GM19452 (cell line): Measurements from ENCODE around the gene STRA6.
"Not testable (repeated sequence)": the region's sequence is repeated elsewhere in the genome, so short reads cannot be mapped to it uniquely, and the experiment has no call there.

Source experiments
- ATAC-seq: cut with Tn5 transposase; IDR thresholded peaks from one replicate; pipeline ENCODE4 v1.9.1; 2021; ENCODE audit not compliant: unreplicated experiment

The STRA6 gene

DNA sequence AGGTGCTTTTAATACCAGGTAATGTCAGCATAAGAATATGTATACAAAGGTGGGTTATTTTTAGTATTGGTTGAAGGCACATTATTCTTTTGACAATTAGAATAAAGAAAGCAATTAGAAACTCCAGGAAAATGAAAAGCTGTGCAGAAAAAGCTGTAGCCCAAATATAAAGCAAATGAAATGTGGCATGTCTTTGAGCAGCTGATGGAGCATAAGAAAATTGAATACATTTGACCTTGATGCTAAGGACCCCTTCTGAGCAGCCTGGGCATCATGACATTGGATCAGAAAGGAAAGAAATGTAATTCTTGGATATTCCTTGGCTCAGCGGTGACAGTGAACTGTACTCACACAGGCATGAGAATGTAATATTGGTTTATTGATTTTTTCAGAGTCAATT is 37.1 kb downstream of the STRA6 start:
- ATAC-seq, result no peak

DNA sequence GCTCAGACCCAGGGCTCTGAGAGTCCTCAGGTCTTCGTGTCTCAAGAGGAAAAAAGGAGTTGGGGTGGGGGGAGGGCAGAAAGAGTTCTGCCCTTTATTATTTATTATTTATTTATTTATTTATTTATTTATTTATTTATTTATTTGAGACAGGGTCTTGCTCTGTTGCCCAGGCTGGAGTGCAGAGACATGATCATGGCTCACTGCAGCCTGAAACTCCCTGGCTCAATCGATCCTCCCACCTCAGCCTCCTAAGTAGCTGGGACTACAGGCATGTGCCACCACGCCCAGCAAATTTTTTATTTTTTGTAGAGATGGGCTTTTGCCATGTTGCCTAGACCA is 40.4 kb downstream of the STRA6 start:
- ATAC-seq, result not testable (repeated sequence)

DNA sequence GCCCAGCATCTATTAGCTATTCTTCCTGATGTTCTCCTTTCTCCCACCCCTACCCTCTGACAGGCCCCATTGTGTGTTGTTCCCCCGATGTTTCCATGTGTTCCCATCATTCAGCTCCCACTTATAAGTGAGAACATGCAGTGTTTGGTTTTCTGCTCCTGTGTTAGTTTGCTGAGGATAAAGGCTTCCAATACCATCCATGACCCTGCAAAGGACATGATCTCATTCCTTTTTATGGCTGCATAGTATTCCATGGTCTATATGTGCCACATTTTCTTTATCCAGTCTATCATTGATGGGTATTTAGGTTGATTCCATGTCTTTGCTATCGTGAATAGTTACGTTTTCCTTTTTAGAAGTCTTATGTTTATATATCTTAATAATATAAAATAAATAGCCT is 42.2 kb downstream of the STRA6 start:
- ATAC-seq, result not testable (repeated sequence)

DNA sequence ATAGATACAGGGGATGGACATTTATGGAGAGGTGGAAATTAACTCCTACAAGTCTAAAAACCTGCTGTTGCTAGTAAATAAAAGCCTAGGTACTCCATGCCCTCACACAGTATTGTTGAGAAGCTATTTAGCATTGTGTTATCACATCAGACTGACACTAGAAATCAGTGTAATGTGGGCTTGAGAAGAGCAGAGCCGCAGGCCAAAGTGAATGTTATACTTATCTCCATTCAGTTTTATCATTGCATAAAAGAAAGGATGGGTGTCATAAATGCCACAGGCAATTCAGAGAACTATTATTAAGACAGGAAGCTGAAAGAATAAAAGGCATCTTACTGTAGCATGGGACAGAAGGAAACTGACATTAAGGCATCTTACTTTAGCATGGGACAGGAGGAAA is 42.8 kb downstream of the STRA6 start:
- no peak for ATAC-seq

DNA sequence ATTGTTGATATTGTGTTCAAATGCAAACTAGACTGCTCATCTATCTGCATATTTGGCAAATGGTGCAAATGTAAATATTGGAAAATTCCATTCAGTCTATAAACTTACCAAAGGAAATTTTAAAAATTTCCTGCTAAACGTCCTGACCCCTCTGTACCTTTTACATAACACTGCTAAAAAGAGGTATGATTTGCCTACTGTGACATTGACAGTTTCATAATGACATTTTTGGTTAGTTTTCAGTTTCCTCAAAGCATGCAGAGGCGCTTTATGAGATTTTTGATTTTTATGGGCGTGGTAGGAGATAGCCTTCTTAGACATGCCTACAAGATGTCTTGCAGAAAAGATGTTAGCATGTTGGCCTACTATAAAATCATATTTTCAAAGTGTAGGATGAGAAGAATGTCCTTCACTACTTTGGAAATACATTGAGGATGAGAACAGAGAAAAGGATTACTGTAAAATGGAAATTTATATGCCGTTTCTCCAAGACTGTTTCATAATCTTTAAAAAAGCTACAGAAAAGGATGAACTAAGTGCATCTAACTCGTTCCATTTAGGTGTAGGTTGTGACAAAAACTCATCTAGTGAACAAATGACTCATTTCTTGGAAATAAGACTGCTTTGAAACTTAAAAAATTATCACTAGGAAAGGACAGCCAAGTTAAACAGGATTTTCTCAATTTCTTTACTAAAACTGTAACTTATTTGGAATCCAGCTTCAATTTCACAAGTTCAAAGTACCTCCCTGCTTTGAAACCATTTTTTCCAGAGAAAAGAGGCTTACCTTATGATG is 43.5 kb downstream of the STRA6 start:
- ATAC-seq, result peak; percentile 60

DNA sequence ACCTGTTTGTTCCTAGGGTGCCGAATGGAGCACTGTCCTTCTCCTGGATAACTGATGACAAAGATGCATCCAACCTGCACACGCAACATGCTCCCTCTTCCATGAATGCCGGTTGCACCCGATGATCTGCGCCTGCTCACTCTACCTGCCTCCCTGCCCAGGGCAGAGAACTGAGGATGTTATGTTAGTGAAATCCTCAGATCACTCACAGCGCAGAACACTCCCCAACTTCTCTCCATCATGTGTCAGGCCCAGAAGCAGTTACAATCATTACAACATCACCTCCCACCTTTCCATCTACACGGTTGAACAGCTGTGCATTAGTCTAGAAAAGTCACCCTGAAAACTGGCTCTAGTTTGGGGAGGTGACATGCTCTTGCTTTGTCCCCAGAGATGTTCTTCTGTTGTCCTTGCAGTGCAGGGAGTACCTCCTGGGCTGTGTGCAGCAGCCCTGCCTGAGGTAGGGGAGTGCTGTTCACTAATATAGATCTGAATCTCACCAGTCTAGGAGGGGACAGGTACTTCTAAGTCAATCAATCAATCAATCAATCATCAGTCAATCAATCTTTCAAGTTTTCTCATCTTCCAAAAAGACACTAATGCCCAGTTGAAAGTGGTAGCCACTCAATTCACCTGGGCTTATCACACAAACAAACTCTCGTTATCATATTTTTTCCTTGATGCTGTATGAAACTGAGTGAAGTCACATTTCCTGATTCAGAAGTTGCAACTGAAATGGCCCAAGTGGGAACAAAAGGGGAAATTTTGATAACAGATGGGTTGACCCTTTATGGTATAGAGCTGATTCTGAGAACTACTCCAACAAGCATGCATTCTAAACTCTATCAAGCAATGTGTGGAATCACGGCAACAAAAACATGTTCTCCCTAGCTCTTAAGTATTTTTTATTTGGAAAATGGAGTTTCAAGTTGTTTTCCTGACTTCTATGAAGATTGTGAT is 44.4 kb downstream of the STRA6 start:
- ATAC-seq, result no peak

DNA sequence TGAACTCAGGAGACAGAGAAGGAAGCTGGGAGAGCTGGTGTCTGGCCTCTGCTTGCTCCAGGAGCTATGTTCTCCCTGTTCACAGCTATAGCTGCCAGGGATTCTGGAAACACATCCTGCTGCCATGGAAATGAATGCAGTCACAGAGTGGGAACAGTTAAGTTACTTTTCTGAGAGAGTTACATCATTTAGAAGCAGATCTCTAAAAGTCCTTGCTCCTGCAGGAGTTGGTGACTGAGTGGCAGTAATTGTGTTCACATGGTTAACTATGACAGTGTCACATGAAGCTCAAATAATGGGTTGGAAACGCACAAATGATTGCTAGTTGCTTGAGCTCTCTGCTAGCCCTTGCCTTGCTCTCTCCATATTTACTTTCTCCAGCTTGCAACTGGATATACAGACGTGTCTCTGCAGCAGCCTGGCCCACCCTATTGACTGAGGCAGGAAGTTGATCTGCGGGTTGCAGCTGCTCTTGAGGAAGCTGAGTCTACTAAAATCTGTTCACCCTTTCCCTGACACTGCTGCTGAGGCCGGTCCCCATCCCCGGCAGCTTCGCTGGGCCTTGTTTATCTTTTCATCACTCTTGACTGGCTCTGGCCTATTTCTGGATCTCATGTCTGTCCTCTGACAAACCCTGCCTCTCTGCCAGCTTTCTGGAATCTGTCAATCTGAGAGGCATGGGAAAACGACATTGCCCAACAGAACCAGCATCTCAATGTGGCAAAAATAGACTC is 45.7 kb downstream of the STRA6 start:
- no peak for ATAC-seq

DNA sequence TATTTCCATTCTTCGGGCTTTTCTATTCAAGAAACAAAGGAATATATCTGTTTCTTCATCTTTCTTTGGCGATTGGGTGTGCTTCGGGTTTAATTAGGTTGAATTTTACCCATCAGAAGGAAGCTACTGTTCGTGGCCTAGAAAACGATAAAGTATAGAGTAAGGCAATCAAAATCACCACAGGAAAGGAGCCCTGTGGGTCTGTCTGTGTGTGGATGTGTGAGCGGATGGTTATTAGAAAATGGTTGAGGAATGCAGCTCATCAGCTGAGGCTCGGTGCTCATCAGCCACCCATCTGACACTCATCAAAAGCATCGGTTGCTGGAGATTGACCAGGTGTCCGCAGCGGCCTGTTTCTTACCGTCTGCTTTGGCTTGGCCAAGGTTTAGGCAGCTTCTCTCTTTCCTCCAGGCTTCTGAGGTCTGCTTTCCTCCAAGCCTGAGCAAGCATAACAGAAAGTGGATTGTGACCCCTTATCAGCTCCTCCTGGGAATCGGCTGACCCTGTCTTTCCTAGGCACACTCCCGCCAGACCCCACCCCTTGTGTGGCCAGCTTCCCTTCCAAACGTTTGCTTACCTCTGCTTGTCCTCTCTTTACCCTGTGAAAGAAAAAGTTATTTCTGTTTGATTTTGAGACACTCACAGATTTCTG is 46.7 kb downstream of the STRA6 start:
- no peak for ATAC-seq

DNA sequence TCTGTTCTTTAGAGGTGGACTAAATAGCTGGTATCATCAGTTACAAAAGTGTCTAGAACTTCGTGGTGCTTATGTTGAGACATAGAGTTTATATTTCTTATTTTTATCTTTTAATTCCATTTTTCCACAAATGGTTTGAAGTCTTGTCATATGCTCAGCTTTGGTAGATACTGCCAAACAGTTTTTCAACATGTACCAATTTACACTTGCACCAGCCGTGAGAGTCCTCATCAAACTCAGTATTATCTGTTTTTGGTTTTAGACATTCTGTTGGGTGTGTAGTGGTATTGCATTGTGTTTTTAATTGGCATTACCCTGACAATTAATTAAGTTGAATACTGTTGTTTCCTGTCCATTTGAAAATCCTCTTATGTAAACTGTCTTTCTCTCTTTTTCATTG is 55.5 kb downstream of the STRA6 start:
- ATAC-seq, result no peak

DNA sequence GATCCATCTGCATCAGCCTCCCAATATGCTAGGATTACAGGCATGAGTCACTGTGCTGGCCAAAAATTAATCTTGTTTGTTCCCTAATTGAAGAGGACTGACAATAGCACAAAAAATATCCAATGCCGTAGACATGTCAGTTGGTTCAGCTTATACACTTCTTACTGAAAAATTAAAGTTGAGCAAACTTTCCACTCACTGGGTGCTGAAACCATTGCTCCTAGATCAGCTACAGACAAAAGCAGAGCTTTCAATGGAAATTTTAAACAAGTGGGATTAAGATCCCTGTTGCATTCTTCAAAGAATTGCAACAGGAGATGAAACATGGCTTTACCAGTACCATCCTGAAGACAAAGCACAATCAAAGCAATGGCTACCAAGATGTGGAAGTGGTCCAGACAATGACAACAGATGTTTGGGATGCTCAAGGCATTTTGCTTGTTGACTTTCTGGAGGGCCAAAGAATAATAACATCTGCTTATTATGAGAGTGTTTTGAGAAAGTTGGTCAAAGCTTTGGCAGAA is 56.2 kb downstream of the STRA6 start:
- ATAC-seq, result no peak

DNA sequence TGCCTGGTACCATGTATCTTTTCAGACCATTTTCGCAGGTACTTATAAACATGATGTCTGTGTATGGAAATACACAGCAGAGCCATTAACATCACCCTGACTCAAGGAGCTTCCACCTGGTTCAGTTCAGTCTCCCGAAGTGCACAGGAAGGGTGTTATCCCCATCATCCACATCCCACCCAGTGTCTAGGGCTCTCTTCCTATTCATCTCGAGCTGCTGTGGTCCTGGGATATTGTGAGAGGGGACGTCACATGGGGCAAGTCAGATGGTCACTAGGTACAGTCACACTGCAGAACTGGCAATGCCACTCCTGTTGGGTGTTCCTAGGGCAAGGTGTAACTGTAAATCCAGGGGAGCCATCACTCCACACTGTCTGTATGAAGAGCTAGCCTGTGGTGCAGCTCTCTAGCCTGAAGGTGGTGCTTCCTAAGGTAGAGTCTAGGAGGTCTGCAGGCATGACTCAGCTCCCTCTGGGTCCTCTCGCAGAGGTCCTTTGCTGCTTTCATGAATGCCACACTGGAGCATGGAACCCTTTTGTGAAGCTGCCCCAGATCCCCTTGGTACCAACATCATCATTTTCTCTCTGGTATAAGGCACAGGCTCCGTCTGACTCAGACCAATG is 58.3 kb downstream of the STRA6 start:
- no peak for ATAC-seq

DNA sequence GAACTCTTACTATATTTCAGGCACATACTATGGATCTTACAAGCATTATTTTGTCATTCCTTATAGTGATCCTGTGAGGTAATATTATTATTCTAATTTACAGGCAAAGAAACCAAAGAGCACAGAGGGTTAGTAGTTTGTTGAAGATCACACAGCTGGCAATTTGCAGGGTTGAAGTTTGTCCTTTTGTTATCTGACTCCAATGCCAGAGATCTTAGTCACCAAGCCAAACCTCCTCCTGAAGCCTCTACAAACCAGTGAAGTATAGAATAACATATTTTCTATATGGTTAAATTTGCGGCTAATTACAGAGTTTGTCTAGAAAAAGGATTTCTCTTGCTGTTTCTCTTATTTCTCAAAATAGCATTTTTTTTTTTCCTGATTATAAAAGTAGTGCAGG is 61.0 kb downstream of the STRA6 start:
- ATAC-seq, result no peak

DNA sequence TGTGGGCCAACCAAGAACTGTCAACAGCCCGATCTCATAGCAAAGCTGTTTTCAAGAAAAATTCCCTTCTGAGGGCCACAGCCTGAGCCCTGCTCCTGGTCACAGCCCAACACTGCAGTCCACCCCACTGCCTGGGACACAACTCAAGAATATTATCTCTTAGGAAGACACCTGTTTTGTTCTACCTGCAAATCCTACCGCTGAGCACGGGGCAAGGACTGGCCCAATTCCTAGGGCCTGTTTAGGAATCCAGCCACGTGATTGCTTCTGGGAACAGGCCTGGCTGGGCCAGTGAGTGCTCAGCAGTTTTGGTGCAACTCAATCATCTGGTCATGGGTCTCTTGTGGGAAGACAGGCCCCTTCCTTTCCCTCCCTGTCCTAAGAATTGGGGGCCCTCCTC is 63.9 kb downstream of the STRA6 start:
- no peak for ATAC-seq

DNA sequence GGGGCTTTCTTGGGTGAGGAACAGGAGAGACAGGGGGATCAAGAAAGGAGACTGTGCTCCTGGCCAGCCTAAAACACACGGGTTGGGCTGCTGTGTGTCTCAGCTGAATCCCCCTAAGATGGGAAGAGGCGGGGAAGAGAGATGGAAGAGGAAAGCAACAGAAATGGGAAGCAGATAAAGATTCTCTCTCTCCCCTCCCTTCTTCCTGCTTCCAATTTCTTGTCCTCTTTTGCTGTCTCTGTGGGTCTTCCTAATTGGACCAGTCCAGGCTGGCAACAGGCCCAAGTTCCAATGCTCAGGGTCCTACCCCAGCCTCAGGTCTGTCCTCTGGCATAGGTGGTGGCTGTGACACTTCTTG is 65.1 kb downstream of the STRA6 start:
- ATAC-seq, result no peak

DNA sequence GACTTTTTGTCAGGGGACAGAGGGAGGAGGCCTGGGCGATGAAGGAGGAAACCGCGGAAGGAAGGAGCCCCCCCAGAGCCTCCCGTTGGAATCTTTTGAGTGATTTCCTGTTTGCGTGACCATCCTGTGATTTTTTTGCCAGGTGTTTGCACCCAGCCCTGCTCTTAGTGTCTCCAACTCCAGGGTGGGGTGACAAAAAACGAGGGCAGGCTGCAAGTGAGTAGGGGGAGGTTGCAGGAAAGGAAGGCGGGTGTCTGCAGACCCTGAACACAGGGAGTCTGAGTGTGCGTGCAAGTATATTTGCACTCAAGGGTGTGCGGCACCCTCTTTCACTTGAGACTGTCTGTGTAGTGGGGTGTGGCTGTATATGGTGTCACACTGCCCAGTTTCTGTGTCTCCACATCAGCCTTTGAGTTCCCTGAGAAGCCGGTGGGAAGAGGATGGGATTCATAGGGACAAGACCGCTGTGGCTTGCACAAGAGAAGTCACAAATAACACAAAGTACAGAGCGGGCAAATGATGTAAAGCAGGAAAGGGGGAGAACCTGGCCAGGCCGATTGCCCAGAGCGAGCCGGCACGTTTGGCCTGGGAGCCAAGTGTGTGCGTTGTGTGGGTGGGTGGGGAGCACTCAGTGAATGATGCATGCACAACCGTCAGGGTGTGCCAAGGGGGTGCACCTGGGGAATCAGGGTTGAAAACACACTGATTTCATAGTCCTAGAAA is 65.6 kb downstream of the STRA6 start:
- no peak for ATAC-seq

DNA sequence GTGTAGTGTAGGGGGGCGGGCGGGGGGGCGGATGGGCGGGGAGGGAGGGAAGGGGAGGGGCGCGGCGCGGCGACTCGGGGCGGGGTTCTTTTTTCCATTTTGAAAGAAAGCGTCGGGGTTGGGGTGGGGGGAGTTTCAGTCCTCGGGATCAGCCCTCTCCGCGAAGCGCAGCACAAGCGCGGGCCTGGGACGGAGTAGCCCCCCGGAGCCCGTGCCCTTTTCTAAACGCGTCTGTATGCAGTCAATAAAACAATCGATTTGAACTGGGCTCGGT is 66.1 kb downstream of the STRA6 start:
- no peak for ATAC-seq

DNA sequence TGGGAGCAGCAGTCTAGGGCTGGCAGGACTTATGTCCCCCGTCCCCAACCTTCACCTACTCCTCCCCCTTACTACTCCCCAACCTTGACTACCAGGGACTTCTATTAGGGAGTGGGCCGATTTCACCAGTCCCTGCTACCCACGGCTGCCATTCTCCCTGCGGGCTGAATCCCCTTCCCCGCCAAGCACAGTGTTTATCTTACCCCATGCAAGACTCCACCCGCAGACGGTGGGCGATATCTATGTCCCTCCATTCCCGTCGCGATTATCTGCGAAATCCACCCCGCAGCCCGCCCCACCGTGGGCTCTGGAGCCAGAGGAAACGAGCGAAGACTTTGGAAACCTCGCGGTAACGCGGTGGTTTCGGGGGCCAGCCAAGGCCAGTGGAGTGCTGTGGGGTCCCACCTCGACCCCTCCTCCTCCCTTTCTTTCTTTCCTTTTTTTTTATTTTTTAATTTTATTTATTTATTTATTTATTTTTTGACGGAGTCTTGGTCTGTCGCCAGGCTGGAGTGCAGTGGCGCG is 67.5 kb downstream of the STRA6 start:
- ATAC-seq, result no peak

DNA sequence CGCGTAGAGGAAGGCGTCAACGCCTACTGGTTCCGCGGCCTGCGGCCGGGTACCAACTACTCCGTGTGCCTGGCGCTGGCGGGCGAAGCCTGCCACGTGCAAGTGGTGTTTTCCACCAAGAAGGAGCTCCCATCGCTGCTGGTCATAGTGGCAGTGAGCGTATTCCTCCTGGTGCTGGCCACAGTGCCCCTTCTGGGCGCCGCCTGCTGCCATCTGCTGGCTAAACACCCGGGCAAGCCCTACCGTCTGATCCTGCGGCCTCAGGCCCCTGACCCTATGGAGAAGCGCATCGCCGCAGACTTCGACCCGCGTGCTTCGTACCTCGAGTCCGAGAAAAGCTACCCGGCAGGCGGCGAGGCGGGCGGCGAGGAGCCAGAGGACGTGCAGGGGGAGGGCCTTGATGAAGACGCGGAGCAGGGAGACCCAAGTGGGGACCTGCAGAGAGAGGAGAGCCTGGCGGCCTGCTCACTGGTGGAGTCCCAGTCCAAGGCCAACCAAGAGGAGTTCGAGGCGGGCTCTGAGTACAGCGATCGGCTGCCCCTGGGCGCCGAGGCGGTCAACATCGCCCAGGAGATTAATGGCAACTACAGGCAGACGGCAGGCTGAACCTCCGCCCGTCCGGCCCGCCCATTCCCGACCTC is 68.1 kb downstream of the STRA6 start:
- no peak for ATAC-seq

DNA sequence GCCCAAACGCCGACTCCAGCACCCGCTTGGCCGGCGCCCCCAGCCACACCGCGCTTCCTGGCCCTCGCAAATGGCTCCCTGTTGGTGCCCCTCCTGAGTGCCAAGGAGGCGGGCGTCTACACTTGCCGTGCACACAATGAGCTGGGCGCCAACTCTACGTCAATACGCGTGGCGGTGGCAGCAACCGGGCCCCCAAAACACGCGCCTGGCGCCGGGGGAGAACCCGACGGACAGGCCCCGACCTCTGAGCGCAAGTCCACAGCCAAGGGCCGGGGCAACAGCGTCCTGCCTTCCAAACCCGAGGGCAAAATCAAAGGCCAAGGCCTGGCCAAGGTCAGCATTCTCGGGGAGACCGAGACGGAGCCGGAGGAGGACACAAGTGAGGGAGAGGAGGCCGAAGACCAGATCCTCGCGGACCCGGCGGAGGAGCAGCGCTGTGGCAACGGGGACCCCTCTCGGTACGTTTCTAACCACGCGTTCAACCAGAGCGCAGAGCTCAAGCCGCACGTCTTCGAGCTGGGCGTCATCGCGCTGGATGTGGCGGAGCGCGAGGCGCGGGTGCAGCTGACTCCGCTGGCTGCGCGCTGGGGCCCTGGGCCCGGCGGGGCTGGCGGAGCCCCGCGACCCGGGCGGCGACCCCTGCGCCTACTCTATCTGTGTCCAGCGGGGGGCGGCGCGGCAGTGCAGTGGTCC is 68.7 kb downstream of the STRA6 start:
- ATAC-seq, result no peak
